BLaER1 treated with 17β-estradiol and CSF1 and Interleukin-3, amounts not matched to agents 10 nM and 100 nM (cell line): ENCODE data around the gene SPOCD1.
A peak's percentile ranks its signal among the peaks of the same experiment; 100 is the strongest.

Source experiments
- H3K27ac ChIP-seq, 11 experiments: shearing (Covaris generic); formaldehyde crosslinking; 2 replicates each; pipeline ENCODE4 v1.8.1; 2022
- H3K27me3 ChIP-seq, 11 experiments: shearing (Covaris generic); formaldehyde crosslinking; 2 replicates each; pipeline ENCODE4 v1.8.1; 2022
- H3K36me3 ChIP-seq, 11 experiments: shearing (Covaris generic); formaldehyde crosslinking; 2 replicates each; pipeline ENCODE4 v1.8.1; 2022
- H3K4me1 ChIP-seq, 10 experiments: shearing (Covaris generic); formaldehyde crosslinking; 2 replicates each; pipeline ENCODE4 v1.8.1; 2022
- H3K4me2 ChIP-seq, 11 experiments: shearing (Covaris generic); formaldehyde crosslinking; 2 replicates each; pipeline ENCODE4 v1.8.1; 2022
- H3K4me3 ChIP-seq, 10 experiments: shearing (Covaris generic); formaldehyde crosslinking; 2 replicates each; pipeline ENCODE4 v1.8.1; 2022
- H3K9ac ChIP-seq, 11 experiments: shearing (Covaris generic); formaldehyde crosslinking; 2 replicates each; pipeline ENCODE4 v1.8.1; 2022
- H3K9me3 ChIP-seq, 11 experiments: shearing (Covaris generic); formaldehyde crosslinking; replicated peaks in 1 of 11; 2 replicates each; pipeline ENCODE4 v1.8.1; 2022
- H4K20me1 ChIP-seq, 11 experiments: shearing (Covaris generic); formaldehyde crosslinking; 2 replicates each; pipeline ENCODE4 v1.8.1; 2022
- Cebpa-rat ChIP-seq, 11 experiments: shearing (Covaris generic); IDR thresholded peaks; 2 replicates each; pipeline ENCODE4 v1.8.1; 2022

The SPOCD1 gene

DNA sequence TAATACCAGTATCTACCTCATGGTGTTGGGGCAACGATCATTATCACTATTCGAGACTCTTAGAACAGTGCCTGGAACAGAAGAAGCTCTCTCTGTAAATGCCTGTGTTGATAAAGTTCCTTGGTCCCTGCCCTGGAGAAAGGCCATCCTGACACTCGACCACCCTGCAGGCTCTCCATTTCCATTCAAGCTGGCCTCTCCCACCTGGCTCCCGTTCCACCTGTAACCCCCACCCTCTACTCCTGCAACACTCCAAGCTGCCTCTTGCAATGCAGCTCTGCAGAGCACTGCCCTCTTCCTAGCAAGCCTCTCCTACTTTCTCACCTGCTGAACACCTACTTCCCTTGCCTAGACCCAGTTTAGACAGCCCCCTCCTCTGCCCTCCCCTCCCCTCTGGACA is 6.1 kb downstream of the SPOCD1 start:
- TF ChIP-seq Cebpa-rat (IDR thresholded peaks at IDR 0.05): no peak
- peaks cover 0 to 10% (median 0%) of the 10 kb centered on the region in 11 experiments; a peak in 3 of 22 replicates for H4K20me1 ChIP-seq
- H3K4me2 ChIP-seq: no peak overlapping the region
- no peak overlapping the region for H3K27ac ChIP-seq
- H3K9ac ChIP-seq: no peak overlapping the region
- no peak overlapping the region for H3K4me3 ChIP-seq
- H3K9me3 ChIP-seq: no peaks in the 10 kb centered on the region
- H3K4me1 ChIP-seq: peaks cover 0 to 12% (median 10%) of the 10 kb centered on the region in 10 experiments; a peak in 15 of 20 replicates
- H3K36me3 ChIP-seq: no peaks in the 10 kb centered on the region
- peaks cover 0 to 11% (median 0%) of the 10 kb centered on the region in 11 experiments; a peak in 5 of 22 replicates for H3K27me3 ChIP-seq

DNA sequence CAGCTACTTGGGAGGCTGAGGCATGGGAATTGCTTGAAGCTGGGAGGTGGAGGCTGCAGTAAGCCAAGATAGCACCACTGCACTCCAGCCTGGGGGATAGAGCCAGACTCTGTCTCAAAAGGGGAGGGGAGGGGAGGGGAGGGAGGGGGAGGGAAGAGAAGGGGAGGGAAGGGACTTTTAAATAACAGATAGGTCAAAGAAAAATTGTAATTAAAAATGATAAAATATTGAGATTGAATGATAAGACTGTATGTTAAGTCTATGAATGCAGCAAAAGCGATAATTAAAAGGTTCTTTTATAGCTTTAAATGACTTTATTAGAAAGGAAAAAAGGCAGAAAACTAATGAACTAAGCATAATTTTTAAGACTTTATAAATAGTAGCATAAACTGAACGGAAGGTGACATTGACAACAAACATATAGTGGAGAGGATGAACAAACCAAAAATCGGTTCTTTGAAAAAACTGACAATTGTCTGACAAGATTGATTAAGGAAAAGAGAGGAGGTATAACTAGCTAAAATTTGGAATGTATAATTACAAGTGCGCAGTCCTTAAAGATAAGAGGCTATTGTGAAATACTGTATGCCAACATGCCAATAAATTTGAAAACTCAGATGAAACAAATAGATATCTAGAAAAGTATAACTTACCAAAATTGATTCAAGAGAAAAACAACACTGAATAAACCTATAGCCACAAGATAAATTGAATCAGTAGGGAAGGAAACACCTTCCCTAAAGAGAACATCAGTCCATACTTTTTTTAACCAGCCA is 8.4 kb downstream of the SPOCD1 start:
- Histone ChIP-seq H3K4me3 (no peak overlapping the region), H3K36me3 (no peaks in the 10 kb centered on the region), H3K9me3 (no peaks in the 10 kb centered on the region), H3K4me2 (no peak overlapping the region), H3K27me3 (no peaks in the 10 kb centered on the region), H3K4me1 (peaks cover 0 to 6% (median 4%) of the 10 kb centered on the region in 10 experiments; a peak in 9 of 20 replicates), H4K20me1 (no peaks in the 10 kb centered on the region), H3K27ac (no peak overlapping the region), H3K9ac (no peak overlapping the region)
- TF ChIP-seq Cebpa-rat (IDR thresholded peaks at IDR 0.05): 0 out of 22 replicates have a peak, but pooled peaks of 1 of the 11 experiments have one; percentile 15

DNA sequence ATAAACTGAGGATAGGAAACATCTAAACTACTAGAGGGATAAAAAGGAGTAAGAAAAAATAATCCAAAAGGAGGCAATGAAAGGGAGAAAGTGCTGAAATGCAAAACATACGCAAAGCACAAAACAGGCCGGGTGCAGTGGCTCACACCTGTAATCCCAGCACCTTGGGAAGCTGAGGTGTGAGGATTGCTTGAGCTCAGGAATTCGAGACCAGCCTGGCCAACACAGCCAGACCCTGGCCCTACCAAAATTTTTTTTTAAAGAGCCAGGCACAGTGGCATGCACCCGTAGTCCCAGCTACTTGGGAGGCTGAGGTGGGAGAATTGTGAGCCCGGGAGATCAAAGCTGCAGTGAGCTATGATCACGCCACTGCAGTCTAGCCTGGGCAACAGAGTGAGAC is 10.5 kb downstream of the SPOCD1 start:
- no peaks in the 10 kb centered on the region for H4K20me1 ChIP-seq
- TF ChIP-seq Cebpa-rat (IDR thresholded peaks at IDR 0.05): no peak
- peaks cover 13 to 28% (median 24%) of the 10 kb centered on the region in 10 experiments for H3K4me1 ChIP-seq
- no peak overlapping the region for H3K9ac ChIP-seq
- no peaks in the 10 kb centered on the region for H3K36me3 ChIP-seq
- no peak overlapping the region for H3K4me2 ChIP-seq
- H3K9me3 ChIP-seq: no peaks in the 10 kb centered on the region
- H3K27ac ChIP-seq: no peak overlapping the region
- H3K4me3 ChIP-seq: no peak overlapping the region
- peaks cover 0 to 4% (median 0%) of the 10 kb centered on the region in 11 experiments; a peak in 2 of 22 replicates for H3K27me3 ChIP-seq

DNA sequence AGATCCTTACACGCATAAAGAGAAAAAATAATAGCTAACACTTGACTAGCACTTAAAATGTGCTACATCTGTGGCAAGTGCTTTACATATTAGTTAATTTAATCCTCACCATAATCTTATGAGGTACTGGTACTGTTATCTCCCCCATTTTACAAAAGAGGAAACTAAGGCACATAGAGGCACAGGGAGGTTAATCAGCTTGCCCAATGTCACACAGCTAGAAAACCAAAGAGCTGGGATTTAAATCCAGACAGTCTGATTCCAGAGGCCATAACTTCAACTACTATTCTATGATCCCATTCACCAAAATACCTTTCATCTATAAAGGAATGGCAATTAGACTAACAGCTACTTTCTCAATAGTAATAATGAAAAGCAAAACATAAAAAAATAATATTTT is 11.7 kb downstream of the SPOCD1 start:
- Histone ChIP-seq H3K9ac (no peak overlapping the region), H3K27ac (no peak overlapping the region), H3K4me3 (no peak overlapping the region), H3K9me3 (no peaks in the 10 kb centered on the region), H3K27me3 (peaks cover 0 to 9% (median 0%) of the 10 kb centered on the region in 11 experiments; a peak in 2 of 22 replicates), H3K4me2 (no peak overlapping the region), H3K36me3 (no peaks in the 10 kb centered on the region), H4K20me1 (0 out of 22 replicates have a peak, but pooled peaks cover 0 to 1% (median 0%) of the 10 kb centered on the region in 11 experiments), H3K4me1 (peaks cover 24 to 40% (median 35%) of the 10 kb centered on the region in 10 experiments)
- TF ChIP-seq Cebpa-rat (IDR thresholded peaks at IDR 0.05): no peak

DNA sequence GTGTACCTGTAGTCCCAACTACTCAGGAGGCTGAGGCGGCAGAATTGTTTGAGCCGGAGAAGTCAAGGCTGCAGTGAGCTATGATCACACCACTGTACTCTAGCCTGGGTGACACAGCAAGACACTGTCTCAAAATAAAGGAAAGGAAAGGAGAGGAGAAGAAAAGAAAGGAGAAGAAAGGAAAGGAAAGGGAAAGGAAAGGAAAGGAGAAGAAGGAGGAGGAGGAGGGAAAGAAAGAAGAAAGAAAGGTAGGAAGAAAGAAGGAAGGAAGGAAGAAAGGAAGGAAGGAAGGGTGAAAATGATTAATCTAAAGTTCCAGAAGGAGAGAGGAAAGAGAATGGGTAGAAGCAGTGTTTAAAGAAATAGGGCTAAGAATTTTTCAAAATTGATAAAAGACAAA is 12.2 kb downstream of the SPOCD1 start:
- Histone ChIP-seq H4K20me1 (0 out of 22 replicates have a peak, but pooled peaks cover 0 to 6% (median 0%) of the 10 kb centered on the region in 11 experiments), H3K36me3 (no peaks in the 10 kb centered on the region), H3K9me3 (no peaks in the 10 kb centered on the region), H3K27me3 (peaks cover 0 to 9% (median 0%) of the 10 kb centered on the region in 11 experiments; a peak in 2 of 22 replicates), H3K4me2 (no peak overlapping the region), H3K27ac (no peak overlapping the region), H3K4me3 (no peak overlapping the region), H3K4me1 (peaks cover 29 to 45% (median 40%) of the 10 kb centered on the region in 10 experiments), H3K9ac (no peak overlapping the region)
- TF ChIP-seq Cebpa-rat (IDR thresholded peaks at IDR 0.05): no peak

DNA sequence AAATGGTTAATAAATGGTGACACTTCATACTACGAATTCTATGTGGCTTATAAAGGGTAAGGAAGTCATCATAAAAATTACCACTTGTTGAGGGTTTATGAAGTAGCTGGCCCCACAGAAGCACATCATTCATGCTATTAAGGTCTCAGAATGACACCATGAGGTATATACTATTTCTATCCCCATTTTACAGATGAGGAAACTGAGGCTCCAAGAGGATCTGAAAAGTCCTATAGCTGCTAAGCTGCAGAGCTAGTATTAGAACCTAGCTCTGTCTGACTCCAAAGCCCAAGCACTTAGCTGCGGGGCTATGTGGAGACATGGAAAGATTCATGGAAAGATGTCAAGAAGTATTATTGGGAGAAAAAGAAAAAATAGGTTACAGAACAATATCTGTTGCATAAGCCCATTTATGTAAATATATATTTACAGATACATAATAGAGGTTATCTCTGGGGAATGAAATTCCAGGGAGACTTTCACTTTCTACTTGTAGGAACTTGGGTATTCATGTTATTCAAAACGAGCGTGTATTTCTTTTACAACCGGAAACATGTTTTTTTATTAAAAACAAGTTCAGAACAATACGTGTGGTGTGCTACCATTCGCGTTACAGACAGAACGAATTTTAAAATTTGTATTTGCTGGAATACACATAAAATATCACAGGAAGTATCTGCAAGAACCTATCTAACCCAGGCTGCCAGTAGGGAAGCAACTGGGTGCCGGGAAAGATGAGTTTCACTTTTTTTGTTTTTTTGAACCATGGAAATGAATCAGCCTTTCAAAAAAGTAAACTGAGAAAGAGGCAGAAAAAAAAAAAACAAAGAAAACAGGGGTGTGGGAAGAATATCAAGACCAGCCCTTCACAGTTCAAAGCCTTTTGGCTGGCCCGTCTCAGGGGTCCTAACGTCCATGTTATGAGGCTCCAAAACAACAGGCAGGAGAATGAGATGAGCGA is 13.4 kb downstream of the SPOCD1 start:
- Histone ChIP-seq H3K4me2 (peak overlapping the region in 7 of 11 experiments; percentile 9 to 90 (median 19); a peak in 11 of 22 replicates), H4K20me1 (peaks cover 0 to 7% (median 0%) of the 10 kb centered on the region in 11 experiments; a peak in 1 of 22 replicates), H3K27me3 (peaks cover 0 to 9% (median 0%) of the 10 kb centered on the region in 11 experiments; a peak in 2 of 22 replicates), H3K27ac (no peak overlapping the region), H3K4me1 (peaks cover 39 to 56% (median 51%) of the 10 kb centered on the region in 10 experiments), H3K9me3 (no peaks in the 10 kb centered on the region), H3K4me3 (no peak overlapping the region), H3K9ac (no peak overlapping the region), H3K36me3 (no peaks in the 10 kb centered on the region)
- TF ChIP-seq Cebpa-rat (IDR thresholded peaks at IDR 0.05): no peak

DNA sequence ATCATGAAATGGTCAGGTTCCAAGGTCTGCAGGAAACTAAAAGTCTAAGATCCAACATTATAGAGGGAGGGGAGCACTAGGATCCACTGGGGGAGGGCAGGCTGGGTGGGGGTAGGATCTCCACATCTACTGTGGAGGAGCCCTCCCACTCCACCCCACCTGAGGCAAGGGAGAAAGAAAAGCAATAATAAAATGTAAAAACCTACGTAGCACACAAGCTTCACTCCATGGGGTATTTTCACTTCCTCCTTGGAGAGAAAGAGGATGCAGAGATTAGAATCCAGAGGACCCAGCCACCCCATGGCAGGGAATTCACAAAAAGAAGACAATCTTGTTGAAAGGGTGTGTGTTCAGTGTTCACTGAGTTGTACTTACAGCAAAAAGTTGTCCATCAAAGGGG is 14.4 kb downstream of the SPOCD1 start:
- peak overlapping the region; percentile 33 to 90 (median 66); a peak in 15 of 22 replicates for H3K4me2 ChIP-seq
- peaks cover 42 to 64% (median 56%) of the 10 kb centered on the region in 10 experiments for H3K4me1 ChIP-seq
- H3K4me3 ChIP-seq: no peak overlapping the region
- peaks cover 0 to 9% (median 0%) of the 10 kb centered on the region in 11 experiments; a peak in 2 of 22 replicates for H3K27me3 ChIP-seq
- no peak overlapping the region for H3K27ac ChIP-seq
- TF ChIP-seq Cebpa-rat (IDR thresholded peaks at IDR 0.05): no peak
- H3K9me3 ChIP-seq: no peaks in the 10 kb centered on the region
- no peak overlapping the region for H3K9ac ChIP-seq
- peaks cover 0 to 7% (median 0%) of the 10 kb centered on the region in 11 experiments; a peak in 1 of 22 replicates for H4K20me1 ChIP-seq
- H3K36me3 ChIP-seq: no peaks in the 10 kb centered on the region

DNA sequence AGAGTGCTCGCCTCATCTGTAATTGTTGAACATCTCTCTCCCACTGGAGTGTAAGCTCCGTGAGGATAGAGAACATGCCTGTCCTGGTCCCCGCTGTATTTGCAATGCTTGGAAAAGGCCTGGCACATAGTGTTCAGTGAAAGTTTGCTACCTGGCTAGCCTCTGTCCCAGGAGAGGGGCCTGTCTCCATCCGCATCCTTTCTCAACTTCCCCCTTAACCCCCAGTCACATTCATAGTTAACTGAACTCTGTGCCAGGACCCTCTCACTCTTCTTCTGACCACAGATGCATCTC is 15.2 kb downstream of the SPOCD1 start:
- Histone ChIP-seq H3K4me2 (peak overlapping the region in 10 of 11 experiments; percentile 57 to 90 (median 67); a peak in 20 of 22 replicates), H3K9me3 (no peaks in the 10 kb centered on the region), H3K36me3 (no peaks in the 10 kb centered on the region), H4K20me1 (peaks cover 0 to 7% (median 0%) of the 10 kb centered on the region in 11 experiments; a peak in 1 of 22 replicates), H3K27ac (no peak overlapping the region), H3K4me1 (peaks cover 46 to 70% (median 59%) of the 10 kb centered on the region in 10 experiments), H3K9ac (peak overlapping the region in 1 of 11 experiments; percentile 39; a peak in 1 of 22 replicates), H3K4me3 (no peak overlapping the region), H3K27me3 (peaks cover 0 to 9% (median 0%) of the 10 kb centered on the region in 11 experiments; a peak in 2 of 22 replicates)
- no peak for TF ChIP-seq Cebpa-rat (IDR thresholded peaks at IDR 0.05)
